HG03060 (cell line): Measurements from ENCODE around the gene HABP2.

Experiments
- ATAC-seq: cut with Tn5 transposase; IDR thresholded peaks from one replicate; pipeline ENCODE4 v1.9.1; 2021; ENCODE audit warnings: low read depth, moderate number of reproducible peaks; ENCODE audit not compliant: unreplicated experiment

HABP2 gene

GRCh38 chr10:113622831-113623230, 70.0 kb downstream of the HABP2 start:
- ATAC-seq = no peak

GRCh38 chr10:113625461-113626186, 72.8 kb downstream of the HABP2 start:
- no peak for ATAC-seq

- no peak for ATAC-seq
These were observed 74.0 kb downstream of the HABP2 start for GRCh38 chr10:113626809-113627355.

- no peak for ATAC-seq
These were observed 75.0 kb downstream of the HABP2 start for GRCh38 chr10:113627836-113628235.

- ATAC-seq = no peak
These were observed 75.8 kb downstream of the HABP2 start for GRCh38 chr10:113628607-113629153.

- ATAC-seq = no peak
These were observed 78.2 kb downstream of the HABP2 start for GRCh38 chr10:113630929-113631533.

- ATAC-seq = no peak
These were observed 79.0 kb downstream of the HABP2 start for GRCh38 chr10:113631684-113632367.
